ENCODE measurements around the gene TNFRSF19. TPM values are rescaled to one million over a fixed set of nuclear protein-coding genes. Genes with fewer than 3 reads are reported as not detected.

Gene TNFRSF19
- total RNA-seq, 1 donor from 2014 or later, result not detected

- intact Hi-C loops (cut with micrococcal nuclease), result no loop called here
- H3K36me3 Mint-ChIP-seq (ENCODE audit: low read depth), result no peaks in the 10 kb centered on the region
- no peak overlapping the region for H3K4me3 Mint-ChIP-seq (ENCODE audit: low read depth)
- H3K27ac Mint-ChIP-seq, result no peak overlapping the region
- H3K27me3 Mint-ChIP-seq (ENCODE audit: low read depth), result peaks cover 13% of the 10 kb centered on the region
- H3K4me1 Mint-ChIP-seq (ENCODE audit: low read depth), result no peaks in the 10 kb centered on the region
- no peaks in the 10 kb centered on the region for H3K9me3 Mint-ChIP-seq
- no peak for DNase-seq (ENCODE audit: low spot score)
Observed at GRCh38 chr13:23554000-23554399, 16.2 kb upstream of the TNFRSF19 start.

- no peak for DNase-seq (ENCODE audit: low spot score)
- Mint-ChIP-seq H3K27ac (no peak overlapping the region), H3K4me3 (ENCODE audit: low read depth) (no peak overlapping the region), H3K4me1 (ENCODE audit: low read depth) (peaks cover 2% of the 10 kb centered on the region), H3K36me3 (ENCODE audit: low read depth) (no peaks in the 10 kb centered on the region), H3K27me3 (ENCODE audit: low read depth) (peaks cover 4% of the 10 kb centered on the region), H3K9me3 (no peaks in the 10 kb centered on the region)
- intact Hi-C loops (cut with micrococcal nuclease), result no loop called here
Observed at GRCh38 chr13:23557043-23557442, 13.2 kb upstream of the TNFRSF19 start.

- Mint-ChIP-seq H3K27ac (no peak overlapping the region), H3K4me1 (ENCODE audit: low read depth) (peaks cover 2% of the 10 kb centered on the region), H3K27me3 (ENCODE audit: low read depth) (peaks cover 4% of the 10 kb centered on the region), H3K36me3 (ENCODE audit: low read depth) (no peaks in the 10 kb centered on the region), H3K9me3 (no peaks in the 10 kb centered on the region), H3K4me3 (ENCODE audit: low read depth) (no peak overlapping the region)
- intact Hi-C loops (cut with micrococcal nuclease), result no loop called here
- DNase-seq (ENCODE audit: low spot score), result no peak
Observed at GRCh38 chr13:23557733-23558132, 12.5 kb upstream of the TNFRSF19 start.

GRCh38 chr13:23558675-23559536 lies 11.3 kb upstream of the TNFRSF19 start:
- intact Hi-C loops (cut with micrococcal nuclease), result no loop called here
- H3K4me3 Mint-ChIP-seq (ENCODE audit: low read depth), result no peak overlapping the region
- peaks cover 2% of the 10 kb centered on the region for H3K4me1 Mint-ChIP-seq (ENCODE audit: low read depth)
- DNase-seq (ENCODE audit: low spot score), result no peak
- H3K27me3 Mint-ChIP-seq (ENCODE audit: low read depth), result peaks cover 6% of the 10 kb centered on the region
- H3K27ac Mint-ChIP-seq, result no peak overlapping the region
- no peaks in the 10 kb centered on the region for H3K9me3 Mint-ChIP-seq
- no peaks in the 10 kb centered on the region for H3K36me3 Mint-ChIP-seq (ENCODE audit: low read depth)

DNA sequence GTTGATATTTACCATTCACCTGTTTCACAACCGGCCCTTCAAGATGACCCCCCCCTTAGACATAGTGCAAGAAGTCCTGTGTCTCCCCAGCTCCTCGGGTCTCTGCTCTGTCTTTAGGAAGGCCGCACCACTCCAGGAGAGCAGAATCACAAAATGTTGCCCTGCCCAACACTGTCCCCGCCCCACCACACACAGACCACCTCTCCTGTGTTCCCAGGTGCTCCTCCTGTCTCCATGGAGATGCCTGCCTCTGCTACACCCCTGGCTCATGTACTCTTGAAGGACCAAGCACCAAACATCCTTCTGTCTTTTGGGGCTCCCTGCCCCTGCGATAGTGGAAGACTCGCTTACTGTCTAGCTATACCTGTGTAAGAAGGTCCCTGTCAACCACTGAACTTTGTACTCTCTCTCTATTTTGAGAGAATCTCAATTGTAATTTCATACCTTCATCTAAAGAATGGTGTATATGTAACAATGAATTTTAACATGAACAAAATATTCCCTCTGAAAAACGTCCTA lies 9.6 kb upstream of the TNFRSF19 start:
- H3K27me3 Mint-ChIP-seq (ENCODE audit: low read depth), result peaks cover 2% of the 10 kb centered on the region
- peaks cover 2% of the 10 kb centered on the region for H3K4me1 Mint-ChIP-seq (ENCODE audit: low read depth)
- H3K36me3 Mint-ChIP-seq (ENCODE audit: low read depth), result no peaks in the 10 kb centered on the region
- no peaks in the 10 kb centered on the region for H3K9me3 Mint-ChIP-seq
- intact Hi-C loops (cut with micrococcal nuclease), result no loop called here
- no peak overlapping the region for H3K4me3 Mint-ChIP-seq (ENCODE audit: low read depth)
- no peak overlapping the region for H3K27ac Mint-ChIP-seq
- no peak for DNase-seq (ENCODE audit: low spot score)

- no peaks in the 10 kb centered on the region for H3K9me3 Mint-ChIP-seq
- H3K27me3 Mint-ChIP-seq (ENCODE audit: low read depth), result peaks cover 4% of the 10 kb centered on the region
- H3K36me3 Mint-ChIP-seq (ENCODE audit: low read depth), result no peaks in the 10 kb centered on the region
- peaks cover 2% of the 10 kb centered on the region for H3K4me1 Mint-ChIP-seq (ENCODE audit: low read depth)
- H3K4me3 Mint-ChIP-seq (ENCODE audit: low read depth), result no peak overlapping the region
- DNase-seq (ENCODE audit: low spot score), result no peak
- intact Hi-C loops (cut with micrococcal nuclease), result no loop called here
- H3K27ac Mint-ChIP-seq, result no peak overlapping the region
Observed at GRCh38 chr13:23561261-23561660, 9.0 kb upstream of the TNFRSF19 start.

- Mint-ChIP-seq H3K27ac (no peak overlapping the region), H3K9me3 (no peaks in the 10 kb centered on the region), H3K36me3 (ENCODE audit: low read depth) (no peaks in the 10 kb centered on the region), H3K4me1 (ENCODE audit: low read depth) (peaks cover 2% of the 10 kb centered on the region), H3K4me3 (ENCODE audit: low read depth) (no peak overlapping the region), H3K27me3 (ENCODE audit: low read depth) (peaks cover 11% of the 10 kb centered on the region)
- intact Hi-C loops (cut with micrococcal nuclease), result no loop called here
- no peak for DNase-seq (ENCODE audit: low spot score)
Observed at GRCh38 chr13:23563085-23563845, 6.9 kb upstream of the TNFRSF19 start.

GRCh38 chr13:23567906-23568460 lies 2.2 kb upstream of the TNFRSF19 start:
- H3K9me3 Mint-ChIP-seq, result no peaks in the 10 kb centered on the region
- H3K4me3 Mint-ChIP-seq (ENCODE audit: low read depth), result no peak overlapping the region
- intact Hi-C loops (cut with micrococcal nuclease), result no loop called here
- H3K27ac Mint-ChIP-seq, result no peak overlapping the region
- no peaks in the 10 kb centered on the region for H3K36me3 Mint-ChIP-seq (ENCODE audit: low read depth)
- DNase-seq (ENCODE audit: low spot score), result no peak
- peaks cover 47% of the 10 kb centered on the region for H3K27me3 Mint-ChIP-seq (ENCODE audit: low read depth)
- peaks cover 4% of the 10 kb centered on the region for H3K4me1 Mint-ChIP-seq (ENCODE audit: low read depth)

DNA sequence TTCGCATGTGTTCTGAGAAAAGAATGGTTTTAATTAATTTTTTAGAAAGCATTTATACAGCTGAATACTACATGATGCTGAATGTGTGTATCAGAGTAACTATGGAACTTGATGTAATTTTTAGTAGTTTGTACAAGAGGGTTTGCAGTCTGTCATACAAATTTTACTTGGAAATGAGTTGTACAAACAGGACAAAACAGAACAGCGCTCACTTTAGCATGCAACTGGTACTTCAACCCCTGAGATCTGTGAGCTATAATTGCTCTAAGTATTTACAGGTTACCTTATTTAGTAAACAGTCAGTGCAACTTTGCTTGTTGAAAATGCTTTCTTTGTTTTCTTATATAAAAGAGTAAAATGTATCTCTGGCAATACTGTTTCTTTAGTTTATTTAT lies 706 bp downstream of the TNFRSF19 start:
- H3K36me3 Mint-ChIP-seq (ENCODE audit: low read depth), result no peaks in the 10 kb centered on the region
- no peak overlapping the region for H3K4me3 Mint-ChIP-seq (ENCODE audit: low read depth)
- H3K9me3 Mint-ChIP-seq, result no peaks in the 10 kb centered on the region
- intact Hi-C loops (cut with micrococcal nuclease), result no loop called here
- H3K27ac Mint-ChIP-seq, result no peak overlapping the region
- DNase-seq (ENCODE audit: low spot score), result no peak
- peaks cover 4% of the 10 kb centered on the region for H3K4me1 Mint-ChIP-seq (ENCODE audit: low read depth)
- peaks cover 65% of the 10 kb centered on the region for H3K27me3 Mint-ChIP-seq (ENCODE audit: low read depth)

- H3K27ac Mint-ChIP-seq, result no peak overlapping the region
- no peak for DNase-seq (ENCODE audit: low spot score)
- H3K36me3 Mint-ChIP-seq (ENCODE audit: low read depth), result no peaks in the 10 kb centered on the region
- peaks cover 4% of the 10 kb centered on the region for H3K4me1 Mint-ChIP-seq (ENCODE audit: low read depth)
- H3K27me3 Mint-ChIP-seq (ENCODE audit: low read depth), result peaks cover 64% of the 10 kb centered on the region
- intact Hi-C loops (cut with micrococcal nuclease), result no loop called here
- H3K9me3 Mint-ChIP-seq, result no peaks in the 10 kb centered on the region
- no peak overlapping the region for H3K4me3 Mint-ChIP-seq (ENCODE audit: low read depth)
Observed at GRCh38 chr13:23571431-23571830, 1.2 kb downstream of the TNFRSF19 start.

DNA sequence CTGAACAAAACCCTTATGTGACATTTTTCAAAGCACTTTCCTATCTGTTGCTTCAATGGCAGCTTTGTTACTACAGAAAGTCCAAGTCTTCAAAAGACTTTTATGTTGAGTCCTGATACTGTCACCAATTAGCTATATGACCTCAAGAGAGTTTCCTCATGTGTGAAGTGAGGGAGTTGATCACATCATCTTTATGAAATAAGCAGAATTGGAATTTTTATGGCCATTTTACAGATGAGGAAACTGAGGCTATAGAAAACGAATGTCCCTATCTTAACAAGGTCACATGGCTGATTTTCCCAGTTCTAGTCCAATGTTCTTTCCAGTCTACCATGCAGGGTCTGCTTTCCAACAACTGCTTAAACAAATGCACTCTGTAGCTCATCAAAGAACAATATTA lies 2.6 kb downstream of the TNFRSF19 start:
- no peaks in the 10 kb centered on the region for H3K9me3 Mint-ChIP-seq
- H3K27me3 Mint-ChIP-seq (ENCODE audit: low read depth), result peaks cover 76% of the 10 kb centered on the region

DNA sequence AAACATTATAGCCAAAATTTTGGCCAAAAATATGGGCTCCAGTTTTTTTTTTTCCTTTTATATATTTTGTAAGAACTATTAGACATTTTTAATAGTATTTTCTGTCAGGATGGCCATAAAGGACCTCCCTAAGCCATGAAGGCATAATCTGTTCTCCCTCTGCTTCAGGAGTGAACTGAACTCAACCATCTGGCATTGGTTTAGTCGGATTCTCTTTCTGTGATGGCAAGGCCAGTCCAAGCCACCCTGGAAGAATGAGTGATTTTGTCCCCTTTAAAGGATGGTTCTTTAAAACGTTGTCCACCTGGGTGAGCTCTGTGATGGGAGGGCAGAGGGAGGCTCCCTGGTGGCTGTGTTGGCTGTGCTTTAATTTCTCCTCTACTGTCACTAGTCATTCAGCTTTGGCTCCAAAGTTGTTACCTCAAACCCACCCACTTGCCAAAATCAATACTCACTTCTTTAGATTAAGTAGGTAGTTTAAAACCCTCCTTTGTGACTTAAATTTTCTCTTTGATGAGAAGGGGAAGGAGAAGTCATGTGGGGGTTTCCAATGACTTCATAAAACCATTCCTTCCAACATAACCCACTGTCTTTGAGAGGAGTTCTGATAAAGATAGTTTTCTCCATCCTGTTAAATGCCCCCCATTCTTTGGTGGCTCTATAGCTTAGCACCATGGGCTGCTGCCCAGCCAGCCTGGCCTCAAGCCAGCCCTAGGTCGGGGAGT lies 4.4 kb downstream of the TNFRSF19 start:
- no peak overlapping the region for H3K4me3 Mint-ChIP-seq (ENCODE audit: low read depth)
- peaks cover 64% of the 10 kb centered on the region for H3K27me3 Mint-ChIP-seq (ENCODE audit: low read depth)
- H3K27ac Mint-ChIP-seq, result no peak overlapping the region
- H3K4me1 Mint-ChIP-seq (ENCODE audit: low read depth), result peaks cover 13% of the 10 kb centered on the region
- H3K9me3 Mint-ChIP-seq, result no peaks in the 10 kb centered on the region
- DNase-seq (ENCODE audit: low spot score), result no peak
- intact Hi-C loops (cut with micrococcal nuclease), result loop anchor here (5.0 kb wide), 1 partner anchor 107 kb away; no protein-coding TSS in a partner anchor
- no peaks in the 10 kb centered on the region for H3K36me3 Mint-ChIP-seq (ENCODE audit: low read depth)

More for the DNA sequence above, 2.6 kb downstream of the TNFRSF19 start:
- H3K4me1 Mint-ChIP-seq (ENCODE audit: low read depth), result peaks cover 7% of the 10 kb centered on the region
- H3K4me3 Mint-ChIP-seq (ENCODE audit: low read depth), result no peak overlapping the region
- no peaks in the 10 kb centered on the region for H3K36me3 Mint-ChIP-seq (ENCODE audit: low read depth)
- no peak overlapping the region for H3K27ac Mint-ChIP-seq
- intact Hi-C loops (cut with micrococcal nuclease), result no loop called here
- DNase-seq (ENCODE audit: low spot score), result no peak

Data from activated T-helper 2 cell treated with anti-CD3 and anti-CD28 coated beads, Interferon-gamma antibody, Interleukin-2, Interleukin-4, amounts not matched to agents 10 μg/mL and 5 μg/mL and 100 μg/mL, durations not matched to agents 14 hours and 24 hours and 36 hours (primary cell).